ENCODE measurements around the gene ZSWIM5.
"Not testable (repeated sequence)": the region's sequence is repeated elsewhere in the genome, so short reads cannot be mapped to it uniquely, and the experiment has no call there.

ZSWIM5 gene

GRCh38 chr1:45148209-45148825 is 58.1 kb downstream of the ZSWIM5 start:
- DNase-seq: no peak

- no peak for DNase-seq
Measured at GRCh38 chr1:45146833-45147232, 59.6 kb downstream of the ZSWIM5 start.

GRCh38 chr1:45141247-45142003 is 65.0 kb downstream of the ZSWIM5 start:
- DNase-seq: no peak

GRCh38 chr1:45136984-45137383 is 69.4 kb downstream of the ZSWIM5 start:
- no peak for DNase-seq

GRCh38 chr1:45135316-45135715 is 71.1 kb downstream of the ZSWIM5 start:
- DNase-seq: no peak

- no peak for DNase-seq
Measured at GRCh38 chr1:45134461-45134873, 71.9 kb downstream of the ZSWIM5 start.

- DNase-seq: not testable (repeated sequence)
Measured at GRCh38 chr1:45132719-45133118, 73.7 kb downstream of the ZSWIM5 start.

GRCh38 chr1:45123358-45123757 is 83.0 kb downstream of the ZSWIM5 start:
- no peak for DNase-seq

- no peak for DNase-seq
Measured at GRCh38 chr1:45122724-45123123, 83.7 kb downstream of the ZSWIM5 start.

GRCh38 chr1:45117766-45118165 is 88.6 kb downstream of the ZSWIM5 start:
- no peak for DNase-seq

GRCh38 chr1:45116820-45117219 is 89.6 kb downstream of the ZSWIM5 start:
- no peak for DNase-seq

GRCh38 chr1:45116340-45116739 is 90.1 kb downstream of the ZSWIM5 start:
- DNase-seq: no peak

GRCh38 chr1:45115198-45115597 is 91.2 kb downstream of the ZSWIM5 start:
- DNase-seq: not testable (repeated sequence)

GRCh38 chr1:45112661-45113060 is 93.7 kb downstream of the ZSWIM5 start:
- DNase-seq: no peak

GRCh38 chr1:45111239-45111638 is 95.2 kb downstream of the ZSWIM5 start:
- no peak for DNase-seq

GRCh38 chr1:45107782-45108181 is 98.6 kb downstream of the ZSWIM5 start:
- no peak for DNase-seq

- DNase-seq: not testable (repeated sequence)
Measured at GRCh38 chr1:45106864-45107263, 99.5 kb downstream of the ZSWIM5 start.

GRCh38 chr1:45106156-45106545 is 100.3 kb downstream of the ZSWIM5 start:
- DNase-seq: not testable (repeated sequence)

GRCh38 chr1:45105486-45106155 is 100.8 kb downstream of the ZSWIM5 start:
- DNase-seq: not testable (repeated sequence)

- DNase-seq: no peak
Measured at GRCh38 chr1:45103534-45103933, 102.9 kb downstream of the ZSWIM5 start.

- no peak for DNase-seq
Measured at GRCh38 chr1:45101947-45102346, 104.5 kb downstream of the ZSWIM5 start.

GRCh38 chr1:45101528-45101927 is 104.9 kb downstream of the ZSWIM5 start:
- not testable (repeated sequence) for DNase-seq

- no peak for DNase-seq
Measured at GRCh38 chr1:45097944-45098343, 108.5 kb downstream of the ZSWIM5 start.

Measured in nucleus accumbens (tissue), 56 donors.